Colonic mucosa (tissue), 4 donors: ENCODE results near the gene NME3. TPM values are rescaled to one million over a fixed set of nuclear protein-coding genes. Genes with fewer than 3 reads are reported as not detected.

Experiments used
- DNase-seq: peaks from one replicate; pipeline ENCODE4 v3.0.0-alpha.2; 2020
- H3K27ac ChIP-seq: fragments of 200-600 bp; one replicate; pipeline ENCODE4 v1.8.0; 2021
- H3K27me3 ChIP-seq: fragments of 200-600 bp; one replicate; pipeline ENCODE4 v1.8.0; 2021
- H3K36me3 ChIP-seq: fragments of 200-600 bp; one replicate; pipeline ENCODE4 v1.8.0; 2021
- H3K4me1 ChIP-seq: fragments of 200-600 bp; one replicate; pipeline ENCODE4 v1.8.0; 2021; ENCODE audit warnings: mild to moderate bottlenecking
- H3K4me3 ChIP-seq: fragments of 200-600 bp; one replicate; pipeline ENCODE4 v1.8.0; 2021
- H3K9ac ChIP-seq, 2 donors: one replicate each; pipeline ENCODE4 v1.7.0; 2013; ENCODE audit warnings: control low read depth in 2 of 2, low read depth in 2 of 2, low read length in 2 of 2
- H3K9me3 ChIP-seq: fragments of 200-600 bp; one replicate; pipeline ENCODE4 v1.8.0; 2021
- CTCF ChIP-seq: fragments of 200-600 bp; IDR thresholded peaks from one replicate; pipeline ENCODE4 v1.8.0; 2022; ENCODE audit warnings: antibody characterized with exemption, mild to moderate bottlenecking
- intact Hi-C: fragments of 100-400 bp; cut with DNase I; formaldehyde crosslinking; loops from one replicate; pipeline ENCODE4 v1.14.1; 2022
- total RNA-seq, 2 donors: library from RNA; stranded (reverse); fragmentation: NEBNext Ultra II Directional in 1 of 2; extraction: Animal tissue kit (Norgen Biotek cat#: 25700) in 1 of 2; gene quantifications; one replicate each; pipeline ENCODE4 v1.2.1, GENCODE V29; 2021
- donor health status: healthy.
- donor health status: DM: no; HTN: no; CAD: no.
- donor health status: DM: no; HTN: no; CAD: no.

Gene NME3
- total RNA-seq, 2 donors from 2014 or later: 61.3 to 79.7 TPM

DNA sequence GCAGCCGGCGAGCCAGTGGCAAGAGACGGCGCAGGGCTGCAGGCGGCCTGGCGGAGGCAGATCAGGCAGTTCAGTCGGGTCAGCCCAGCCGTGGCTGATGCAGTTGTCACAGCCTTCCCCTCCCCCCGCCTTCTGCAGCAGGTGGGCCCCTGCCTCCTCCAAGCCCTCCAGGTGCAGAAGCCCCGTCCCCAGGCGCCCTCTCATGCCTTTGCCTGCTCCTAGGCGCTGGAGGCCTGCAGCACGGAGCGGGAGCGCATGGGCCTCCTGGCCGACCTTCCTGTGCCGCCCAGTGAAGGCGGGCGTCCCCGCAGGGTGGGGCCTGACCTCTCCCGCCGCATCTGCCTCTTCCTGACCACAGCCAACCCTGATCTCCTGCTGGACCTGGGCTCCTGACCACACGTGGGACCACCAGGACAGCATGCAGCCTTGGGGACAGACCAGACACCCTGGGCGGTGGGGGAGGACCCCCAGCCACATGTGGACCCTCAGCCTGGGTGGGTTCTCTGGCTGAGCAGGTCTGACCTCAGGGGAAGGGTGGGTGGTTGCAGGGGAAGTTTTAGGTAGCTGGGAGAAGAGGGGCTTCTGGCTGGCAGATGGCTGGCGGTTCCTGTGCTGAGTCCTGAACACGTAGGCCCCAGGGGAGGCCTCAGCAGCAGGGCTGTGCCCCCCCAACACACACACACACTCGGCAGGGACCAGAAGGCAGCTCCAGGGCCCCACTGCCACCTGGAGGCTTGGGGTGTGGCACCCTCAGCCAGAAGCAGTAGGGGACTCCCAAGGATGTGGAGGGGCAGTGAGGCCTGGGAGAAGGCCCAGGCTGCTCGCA is 4.7 kb upstream of the NME3 start:
- H3K27ac ChIP-seq: no peak overlapping the region
- no peak for DNase-seq
- no peak for TF ChIP-seq CTCF
- H3K36me3 ChIP-seq: no peaks in the 10 kb centered on the region
- H3K9ac ChIP-seq: no peak overlapping the region
- intact Hi-C loops: no loop called here
- no peaks in the 10 kb centered on the region for H3K27me3 ChIP-seq
- H3K9me3 ChIP-seq: no peaks in the 10 kb centered on the region
- H3K4me3 ChIP-seq: no peak overlapping the region
- peaks cover 14% of the 10 kb centered on the region for H3K4me1 ChIP-seq

DNA sequence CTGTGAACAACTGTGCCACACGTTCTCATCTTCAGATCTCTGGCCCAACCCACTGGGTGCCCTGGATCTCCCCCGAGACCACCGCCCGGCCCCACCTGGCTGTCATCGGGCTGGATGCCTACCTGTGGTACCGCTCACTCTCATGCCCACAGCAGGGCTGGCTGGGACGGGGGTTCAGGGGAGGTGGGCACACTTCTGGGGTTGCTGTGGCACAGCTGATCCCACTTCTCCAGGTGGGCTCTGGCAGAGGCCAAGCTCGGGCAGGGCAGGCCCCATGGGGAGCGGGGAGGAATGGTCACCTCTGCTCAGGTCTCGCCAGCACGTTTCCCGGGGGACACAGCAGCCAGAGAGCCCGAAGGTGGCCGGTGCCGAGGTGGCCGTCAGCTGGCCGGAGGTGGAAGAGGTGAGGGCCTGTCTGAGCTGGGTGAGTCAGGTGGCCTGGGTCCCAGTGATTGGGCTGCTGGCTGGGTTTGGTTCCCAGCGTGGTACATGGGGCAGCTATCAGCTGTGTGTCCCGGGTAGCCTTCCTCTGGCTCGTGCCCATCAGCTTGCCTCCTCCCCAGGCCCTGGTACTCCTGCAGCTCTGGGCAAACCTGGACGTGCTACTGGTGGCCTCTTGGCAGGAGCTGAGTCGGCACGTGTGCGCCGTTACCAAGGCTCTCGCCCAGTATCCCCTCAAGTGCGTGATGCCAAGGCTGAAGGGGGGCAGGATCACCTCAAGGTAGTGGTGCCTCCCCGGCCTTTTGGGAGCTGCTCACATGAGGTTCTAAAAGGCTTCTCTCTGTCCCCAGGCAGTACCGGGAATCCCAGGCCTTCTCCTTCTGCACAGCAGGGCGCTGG is 3.9 kb upstream of the NME3 start:
- no peaks in the 10 kb centered on the region for H3K27me3 ChIP-seq
- no peak for DNase-seq
- H3K9me3 ChIP-seq: no peaks in the 10 kb centered on the region
- TF ChIP-seq CTCF: no peak
- H3K27ac ChIP-seq: no peak overlapping the region
- intact Hi-C loops: no loop called here
- no peaks in the 10 kb centered on the region for H3K36me3 ChIP-seq
- peaks cover 13% of the 10 kb centered on the region for H3K4me1 ChIP-seq
- no peak overlapping the region for H3K4me3 ChIP-seq
- H3K9ac ChIP-seq: no peak overlapping the region

- DNase-seq: no peak
- Histone ChIP-seq H3K27ac (no peak overlapping the region), H3K4me3 (peak overlapping the region; percentile 96)
Measured at GRCh38 chr16:1774448-1774780, 3.1 kb upstream of the NME3 start.

DNA sequence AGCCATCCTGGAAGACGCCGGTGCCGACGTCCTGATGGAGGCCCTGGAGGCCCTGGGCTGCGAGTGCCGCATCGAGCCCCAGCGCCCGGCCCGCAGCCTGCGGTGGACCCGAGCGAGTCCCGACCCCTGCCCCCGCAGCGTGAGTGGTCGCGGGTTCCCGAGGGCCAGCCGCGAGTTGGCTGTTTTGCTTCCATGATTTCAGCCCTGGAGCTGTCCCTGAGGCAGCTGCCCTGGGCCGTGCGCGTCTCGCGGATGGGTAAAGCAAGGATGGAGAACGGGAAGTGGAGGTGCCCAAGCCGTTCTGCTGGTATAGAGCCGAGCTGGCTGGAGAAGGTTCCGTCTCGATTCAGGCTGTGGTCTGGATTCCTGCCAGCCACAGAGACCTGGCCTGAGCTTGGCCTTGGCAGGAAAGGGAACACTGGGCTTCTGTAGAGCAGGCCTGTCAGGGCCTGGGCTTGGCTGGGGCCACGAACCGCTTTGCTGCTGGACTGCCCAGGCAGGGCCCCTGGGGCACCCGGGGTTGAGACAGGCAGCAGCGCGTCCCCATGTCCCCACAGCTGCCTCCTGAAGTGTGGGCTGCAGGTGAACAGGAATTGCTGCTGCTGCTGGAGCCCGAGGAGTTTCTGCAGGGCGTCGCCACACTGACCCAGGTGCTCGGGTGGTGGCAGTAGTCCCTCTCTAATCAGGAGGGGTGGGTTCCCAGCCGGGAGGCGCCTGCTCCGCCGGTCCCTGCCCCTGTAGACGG is 2.5 kb upstream of the NME3 start:
- Histone ChIP-seq H3K36me3 (no peaks in the 10 kb centered on the region), H3K9me3 (no peaks in the 10 kb centered on the region), H3K27me3 (no peaks in the 10 kb centered on the region), H3K4me1 (peaks cover 11% of the 10 kb centered on the region), H3K9ac (peak overlapping the region; percentile 80 to 95), H3K27ac (peak overlapping the region; percentile 98), H3K4me3 (peak overlapping the region; percentile 96)
- intact Hi-C loops: loop anchor here (5.0 kb wide), 1 partner anchor 162 kb away; the partner anchor contains the start of genes CRAMP1 and IFT140
- DNase-seq: no peak
- TF ChIP-seq CTCF: no peak

More at GRCh38 chr16:1774448-1774780, 3.1 kb upstream of the NME3 start:
- peak overlapping the region; percentile 80 to 95 for H3K9ac ChIP-seq
- TF ChIP-seq CTCF: no peak
- H3K4me1 ChIP-seq: peaks cover 11% of the 10 kb centered on the region
- no peaks in the 10 kb centered on the region for H3K36me3 ChIP-seq
- H3K27me3 ChIP-seq: no peaks in the 10 kb centered on the region
- no peaks in the 10 kb centered on the region for H3K9me3 ChIP-seq
- intact Hi-C loops: loop anchor here (5.0 kb wide), 1 partner anchor 162 kb away; the partner anchor contains the start of genes CRAMP1 and IFT140
